ENCODE measurements around the gene PLCL2. TPM values are rescaled to one million over a fixed set of nuclear protein-coding genes. Genes with fewer than 3 reads are reported as not detected.
A peak's percentile ranks its signal among the peaks of the same experiment; 100 is the strongest.

The PLCL2 gene
- total and polyA plus RNA-seq, 10 of the 15 experiments (the other 5 are each of a cell fraction or from before 2014, with no cell fraction given) = 7.5 to 37.3 (median 21.7) TPM

- TF ChIP-seq POU2F2 (IDR thresholded peaks at IDR 0.05; ENCODE audit: borderline replicate concordance, low read depth, low read length) = no peak
- no peak for TF ChIP-seq YY1 (IDR thresholded peaks at IDR 0.05; ENCODE audit: low read depth, low read length)
- no peak for TF ChIP-seq WRNIP1 (IDR thresholded peaks at IDR 0.05; ENCODE audit: borderline replicate concordance, low read depth, low read length)
- TF ChIP-seq E2F4 (IDR thresholded peaks at IDR 0.05; ENCODE audit: low read depth, low read length) = no peak
Observed at GRCh38 chr3:17038141-17038540, 153.4 kb downstream of the PLCL2 start (continued).

DNA sequence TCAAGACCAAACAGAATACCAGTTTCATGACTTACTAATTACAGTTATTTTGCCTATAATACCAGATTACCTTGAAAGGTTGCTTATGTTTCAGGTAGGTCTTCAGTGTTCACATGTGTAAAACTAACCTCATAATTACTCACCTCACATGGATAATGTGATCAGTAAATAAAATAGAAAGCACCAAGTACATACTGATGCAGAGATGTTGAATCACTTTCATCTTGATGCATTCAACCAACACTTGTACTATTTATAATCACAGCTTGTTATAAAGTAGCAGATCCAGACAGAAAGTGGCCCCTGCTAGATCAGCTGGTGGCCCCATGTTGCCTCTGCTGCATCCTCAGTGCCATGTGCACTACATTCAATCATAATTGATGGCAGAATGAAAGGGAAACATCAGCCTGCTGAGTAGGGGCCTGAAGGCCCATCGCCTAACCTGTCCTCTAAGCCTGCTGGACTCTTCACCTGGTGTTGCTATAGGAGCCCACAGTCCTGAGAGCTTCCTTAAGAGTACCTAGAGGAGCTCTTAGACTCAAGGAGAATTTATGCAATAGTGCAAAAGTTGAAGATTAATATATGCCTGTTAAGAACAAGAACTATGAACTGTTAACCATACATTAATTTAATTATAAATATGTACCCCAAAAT, 154.3 kb downstream of the PLCL2 start:
- POLR2A ChIA-PET = interaction anchor here (1.4 kb wide), 1 partner anchor 13 kb away, joined by 4 read pairs; no protein-coding TSS in a partner anchor
- Histone ChIP-seq H4K20me1 (ENCODE audit: control insufficient read depth, insufficient read depth) (no peaks in the 10 kb centered on the region), H2AFZ (ENCODE audit: control insufficient read depth, low read depth, low read length) (no peak overlapping the region), H3K36me3 (ENCODE audit: control insufficient read depth in 2 of 2, insufficient read depth in 2 of 2, low read length in 1 of 2) (peaks cover 0 to 10% of the 10 kb centered on the region in 2 experiments; a peak in 3 of 4 replicates), H3K79me2 (ENCODE audit: control insufficient read depth, insufficient read depth, low read length) (peaks cover under 1% of the 10 kb centered on the region), H3K9ac (ENCODE audit: control insufficient read depth, insufficient read depth, low read length) (no peak overlapping the region), H3K27ac (ENCODE audit: control insufficient read depth, insufficient read depth) (peak overlapping the region; percentile 42; the same call in 1 of the 2 replicates), H3K4me3 (no peak overlapping the region), H3K9me3 (replicated peaks; ENCODE audit: control insufficient read depth, insufficient read depth, low read length) (peaks cover 4% of the 10 kb centered on the region; the same call in 1 of the 3 replicates), H3K27me3 (replicated peaks in 1 of 2; ENCODE audit: control insufficient read depth in 2 of 2, insufficient read depth in 2 of 2, low read length in 1 of 2) (no peaks in the 10 kb centered on the region), H3K4me1 (ENCODE audit: control insufficient read depth, insufficient read depth, low read length) (peaks cover 15% of the 10 kb centered on the region), H3K4me2 (ENCODE audit: control insufficient read depth, insufficient read depth) (no peak overlapping the region)
- DNase-seq (ENCODE audit: low read depth, low spot score) (no peak), FAIRE-seq (no peak), ATAC-seq (peak; percentile 30; the same call in 2 of the 3 replicates)
- TF ChIP-seq, protein P1, sequence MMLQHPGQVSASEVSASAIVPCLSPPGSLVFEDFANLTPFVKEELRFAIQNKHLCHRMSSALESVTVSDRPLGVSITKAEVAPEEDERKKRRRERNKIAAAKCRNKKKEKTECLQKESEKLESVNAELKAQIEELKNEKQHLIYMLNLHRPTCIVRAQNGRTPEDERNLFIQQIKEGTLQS (IDR thresholded peaks at IDR 0.05; ENCODE audit: borderline replicate concordance, extremely low read depth, low read depth, low read length) = no peak
- TF ChIP-seq CBFB (IDR thresholded peaks at IDR 0.05; ENCODE audit: low read depth) (no peak), SRF (IDR thresholded peaks at IDR 0.05; ENCODE audit: low read depth in 2 of 2, low read length in 2 of 2) (no peak), RUNX3 (IDR thresholded peaks at IDR 0.05; ENCODE audit: low read length) (0 out of 2 replicates have a peak, but pooled peaks have one; percentile 11), YBX1 (IDR thresholded peaks at IDR 0.05) (no peak), YY1 (IDR thresholded peaks at IDR 0.05; ENCODE audit: low read depth, low read length) (no peak), DPF2 (IDR thresholded peaks at IDR 0.05) (no peak)
- TF ChIP-seq, protein P2, sequence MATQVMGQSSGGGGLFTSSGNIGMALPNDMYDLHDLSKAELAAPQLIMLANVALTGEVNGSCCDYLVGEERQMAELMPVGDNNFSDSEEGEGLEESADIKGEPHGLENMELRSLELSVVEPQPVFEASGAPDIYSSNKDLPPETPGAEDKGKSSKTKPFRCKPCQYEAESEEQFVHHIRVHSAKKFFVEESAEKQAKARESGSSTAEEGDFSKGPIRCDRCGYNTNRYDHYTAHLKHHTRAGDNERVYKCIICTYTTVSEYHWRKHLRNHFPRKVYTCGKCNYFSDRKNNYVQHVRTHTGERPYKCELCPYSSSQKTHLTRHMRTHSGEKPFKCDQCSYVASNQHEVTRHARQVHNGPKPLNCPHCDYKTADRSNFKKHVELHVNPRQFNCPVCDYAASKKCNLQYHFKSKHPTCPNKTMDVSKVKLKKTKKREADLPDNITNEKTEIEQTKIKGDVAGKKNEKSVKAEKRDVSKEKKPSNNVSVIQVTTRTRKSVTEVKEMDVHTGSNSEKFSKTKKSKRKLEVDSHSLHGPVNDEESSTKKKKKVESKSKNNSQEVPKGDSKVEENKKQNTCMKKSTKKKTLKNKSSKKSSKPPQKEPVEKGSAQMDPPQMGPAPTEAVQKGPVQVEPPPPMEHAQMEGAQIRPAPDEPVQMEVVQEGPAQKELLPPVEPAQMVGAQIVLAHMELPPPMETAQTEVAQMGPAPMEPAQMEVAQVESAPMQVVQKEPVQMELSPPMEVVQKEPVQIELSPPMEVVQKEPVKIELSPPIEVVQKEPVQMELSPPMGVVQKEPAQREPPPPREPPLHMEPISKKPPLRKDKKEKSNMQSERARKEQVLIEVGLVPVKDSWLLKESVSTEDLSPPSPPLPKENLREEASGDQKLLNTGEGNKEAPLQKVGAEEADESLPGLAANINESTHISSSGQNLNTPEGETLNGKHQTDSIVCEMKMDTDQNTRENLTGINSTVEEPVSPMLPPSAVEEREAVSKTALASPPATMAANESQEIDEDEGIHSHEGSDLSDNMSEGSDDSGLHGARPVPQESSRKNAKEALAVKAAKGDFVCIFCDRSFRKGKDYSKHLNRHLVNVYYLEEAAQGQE (IDR thresholded peaks at IDR 0.05; ENCODE audit: low read depth, low read length) = no peak
- 92% methylated on average over 1 of the region's 1 CpG for WGBS (ENCODE audit: insufficient coverage, insufficient replicate concordance, low lambda C conversion rate, missing lambda C conversion rate)
- CTCF ChIA-PET = interaction anchor here (0.8 to 1.9 kb wide), 7 partner anchors 10 to 437 kb away, joined by 3 to 7 read pairs (median 4); partner anchors contain the start of gene PLCL2
- intact Hi-C loops (cut with micrococcal nuclease; ENCODE audit: unreplicated experiment) = no loop called here
- no TSS peak for BruUV-seq (replicated peaks)
- RAD21 ChIA-PET (ENCODE audit: unreplicated experiment) = interaction anchor here (0.9 to 3.2 kb wide), 11 partner anchors 9 to 436 kb away, joined by 3 to 17 read pairs (median 4); no protein-coding TSS in a partner anchor
- SMC1A ChIA-PET (ENCODE audit: uncharacterized antibody, unreplicated experiment) = interaction anchor here (0.8 to 4.1 kb wide), 13 partner anchors 8 to 201 kb away, joined by 3 to 24 read pairs (median 4); partner anchors contain the start of gene PLCL2
- in situ Hi-C loops (cut with MboI) = loop anchor here (25.0 kb wide), 1 partner anchor 752 kb away; no protein-coding TSS in a partner anchor

All from GM12878 (cell line).